CD4-positive, CD25-positive, alpha-beta regulatory T cell (primary cell): ENCODE measurements around the gene FOXN4. TPM values are rescaled to one million over a fixed set of nuclear protein-coding genes. Genes with fewer than 3 reads are reported as not detected.

Source experiments
- ATAC-seq, 2 donors: fragments of 150-1000 bp; cut with Tn5 transposase; one replicate each; pipeline ENCODE4 v1.10.0; 2021; ENCODE audit warnings: low read depth in 2 of 2, moderate number of reproducible peaks in 2 of 2, moderate library complexity in 1 of 2
- DNase-seq, 3 donors: peaks; one replicate each; pipeline versions ENCODE4 v3.0.0 to v3.0.0-alpha.2; 2012 to 2022; ENCODE audit warnings: mixed read lengths in 1 of 3
- H3K27ac ChIP-seq: one replicate; pipeline ENCODE4 v1.7.0; 2013; ENCODE audit warnings: mild to moderate bottlenecking, low read length; ENCODE audit not compliant: insufficient read depth, poor library complexity, severe bottlenecking
- H3K27me3 ChIP-seq: one replicate; pipeline ENCODE4 v1.7.0; 2013; ENCODE audit warnings: low read length; ENCODE audit not compliant: control insufficient read depth, insufficient read depth
- H3K36me3 ChIP-seq: one replicate; pipeline ENCODE4 v1.7.0; 2013; ENCODE audit warnings: mild to moderate bottlenecking, low read length, moderate library complexity; ENCODE audit not compliant: control insufficient read depth, insufficient read depth
- H3K4me1 ChIP-seq: 2 replicates; pipeline ENCODE4 v1.7.0; 2013; ENCODE audit warnings: mild to moderate bottlenecking, low read length; ENCODE audit not compliant: insufficient read depth, control insufficient read depth, poor library complexity, severe bottlenecking
- H3K4me3 ChIP-seq: one replicate; pipeline ENCODE4 v1.7.0; 2013; ENCODE audit warnings: low read depth, mild to moderate bottlenecking, low read length, moderate library complexity
- H3K9me3 ChIP-seq, 2 experiments: 1 replicate in 1 of 2; 2 replicates in 1 of 2; pipeline ENCODE4 v1.7.0; 2013; ENCODE audit warnings: low read length in 2 of 2, mild to moderate bottlenecking in 1 of 2, moderate library complexity in 1 of 2; ENCODE audit not compliant: control insufficient read depth in 2 of 2
- H3K27ac Mint-ChIP-seq, 3 donors: one replicate each; pipeline ENCODE4 v1.8.0; 2020 to 2022; ENCODE audit warnings: mild to moderate bottlenecking in 3 of 3, mixed read lengths in 3 of 3, moderate library complexity in 2 of 3
- H3K27me3 Mint-ChIP-seq: one replicate; pipeline ENCODE4 v1.8.0; 2022; ENCODE audit warnings: mild to moderate bottlenecking, mixed read lengths
- H3K36me3 Mint-ChIP-seq: one replicate; pipeline ENCODE4 v1.8.0; 2020; ENCODE audit warnings: mixed read lengths
- H3K4me1 Mint-ChIP-seq, 4 donors: one replicate each; pipeline ENCODE4 v1.8.0; 2020 to 2022; ENCODE audit warnings: mixed read lengths in 4 of 4, mild to moderate bottlenecking in 1 of 4
- H3K4me3 Mint-ChIP-seq, 4 donors: one replicate each; pipeline ENCODE4 v1.8.0; 2020 to 2022; ENCODE audit warnings: mild to moderate bottlenecking in 4 of 4, mixed read lengths in 4 of 4, moderate library complexity in 3 of 4
- H3K9me3 Mint-ChIP-seq, 7 donors: one replicate each; pipeline ENCODE4 v1.8.0; 2020 to 2022; ENCODE audit warnings: mixed read lengths in 7 of 7, mild to moderate bottlenecking in 3 of 7, moderate library complexity in 2 of 7
- polyA plus RNA-seq, 4 donors: library from polyadenylated mRNA; unstranded; fragments of 300-500 nt; fragmentation: Illumina TruSeq; gene quantifications; one replicate each; pipeline ENCODE4 v1.2.3, GENCODE V29; 2021
- total RNA-seq: library from RNA; stranded (reverse); gene quantifications from one replicate; pipeline ENCODE4 v1.2.3, GENCODE V29; 2022

The FOXN4 gene
- total and polyA plus RNA-seq, 5 donors from 2014 or later = 0.11 TPM; not detected in 4

GRCh38 chr12:109252799-109253198 lies 56.3 kb downstream of the FOXN4 start:
- Histone ChIP-seq H3K9me3 (peaks cover 7 to 11% of the 10 kb centered on the region in 2 experiments), H3K4me1 (no peaks in the 10 kb centered on the region), H3K27ac (no peak overlapping the region), H3K36me3 (peaks cover 2% of the 10 kb centered on the region), H3K27me3 (no peaks in the 10 kb centered on the region), H3K4me3 (no peak overlapping the region)
- peaks cover 0 to 18% (median 8%) of the 10 kb centered on the region in 7 donors for H3K9me3 Mint-ChIP-seq
- no peaks in the 10 kb centered on the region for H3K27me3 Mint-ChIP-seq
- ATAC-seq (no peak), DNase-seq (no peak)
- no peak overlapping the region for H3K4me3 Mint-ChIP-seq
- H3K27ac Mint-ChIP-seq = no peak overlapping the region
- H3K36me3 Mint-ChIP-seq = peaks cover 63% of the 10 kb centered on the region
- H3K4me1 Mint-ChIP-seq = peaks cover 0 to 6% (median 3%) of the 10 kb centered on the region in 4 donors

DNA sequence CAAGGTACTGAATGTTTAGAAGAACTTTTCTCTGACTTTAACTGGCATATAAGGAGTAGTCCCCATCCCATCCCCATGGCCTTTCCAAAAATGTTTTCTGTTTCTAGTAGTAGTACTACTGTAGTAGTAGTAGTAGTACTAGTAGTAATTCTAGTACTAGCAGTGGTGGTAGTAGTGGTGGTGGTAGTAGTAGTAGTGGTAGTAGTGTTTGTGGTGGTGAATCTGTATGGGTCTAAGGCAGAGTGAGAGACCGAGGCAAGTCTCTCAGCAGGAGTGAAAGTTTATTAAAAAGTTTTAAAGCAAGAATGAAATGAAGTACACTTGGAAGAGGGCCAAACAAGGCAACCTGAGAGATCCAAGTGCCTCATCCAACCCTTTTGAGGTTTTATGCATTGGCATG lies 58.6 kb downstream of the FOXN4 start:
- Histone ChIP-seq H3K4me1 (no peaks in the 10 kb centered on the region), H3K36me3 (peaks cover 2% of the 10 kb centered on the region), H3K9me3 (peaks cover 7 to 11% of the 10 kb centered on the region in 2 experiments), H3K27ac (no peak overlapping the region), H3K4me3 (no peak overlapping the region), H3K27me3 (no peaks in the 10 kb centered on the region)
- Mint-ChIP-seq H3K4me1 (peaks cover 0 to 6% (median 3%) of the 10 kb centered on the region in 4 donors), H3K9me3 (peaks cover 0 to 18% (median 8%) of the 10 kb centered on the region in 7 donors), H3K27me3 (no peaks in the 10 kb centered on the region), H3K4me3 (no peak overlapping the region), H3K27ac (no peak overlapping the region), H3K36me3 (peaks cover 60% of the 10 kb centered on the region)
- DNase-seq (no peak), ATAC-seq (no peak)

- DNase-seq (no peak), ATAC-seq (no peak)
- Mint-ChIP-seq H3K27me3 (no peaks in the 10 kb centered on the region), H3K36me3 (peaks cover 47% of the 10 kb centered on the region), H3K27ac (no peak overlapping the region), H3K9me3 (peaks cover 0 to 7% (median 2%) of the 10 kb centered on the region in 7 donors), H3K4me1 (peaks cover 0 to 6% (median 3%) of the 10 kb centered on the region in 4 donors), H3K4me3 (no peak overlapping the region)
- Histone ChIP-seq H3K9me3 (no peaks in the 10 kb centered on the region), H3K4me3 (no peak overlapping the region), H3K27me3 (no peaks in the 10 kb centered on the region), H3K27ac (no peak overlapping the region), H3K36me3 (peaks cover under 1% of the 10 kb centered on the region), H3K4me1 (no peaks in the 10 kb centered on the region)
Measured at GRCh38 chr12:109247831-109248654, 61.0 kb downstream of the FOXN4 start.

GRCh38 chr12:109246221-109246620 lies 62.9 kb downstream of the FOXN4 start:
- H3K27ac ChIP-seq = no peak overlapping the region
- no peak for ATAC-seq
- H3K9me3 ChIP-seq = no peaks in the 10 kb centered on the region
- no peaks in the 10 kb centered on the region for H3K27me3 ChIP-seq
- Mint-ChIP-seq H3K9me3 (peaks cover 0 to 4% (median 0%) of the 10 kb centered on the region in 7 donors), H3K4me1 (peaks cover 0 to 6% (median under 1%) of the 10 kb centered on the region in 4 donors), H3K36me3 (peaks cover 45% of the 10 kb centered on the region), H3K27me3 (no peaks in the 10 kb centered on the region), H3K27ac (no peak overlapping the region), H3K4me3 (no peak overlapping the region)
- no peak for DNase-seq
- H3K4me3 ChIP-seq = no peak overlapping the region
- H3K36me3 ChIP-seq = peaks cover 18% of the 10 kb centered on the region
- H3K4me1 ChIP-seq = no peaks in the 10 kb centered on the region

DNA sequence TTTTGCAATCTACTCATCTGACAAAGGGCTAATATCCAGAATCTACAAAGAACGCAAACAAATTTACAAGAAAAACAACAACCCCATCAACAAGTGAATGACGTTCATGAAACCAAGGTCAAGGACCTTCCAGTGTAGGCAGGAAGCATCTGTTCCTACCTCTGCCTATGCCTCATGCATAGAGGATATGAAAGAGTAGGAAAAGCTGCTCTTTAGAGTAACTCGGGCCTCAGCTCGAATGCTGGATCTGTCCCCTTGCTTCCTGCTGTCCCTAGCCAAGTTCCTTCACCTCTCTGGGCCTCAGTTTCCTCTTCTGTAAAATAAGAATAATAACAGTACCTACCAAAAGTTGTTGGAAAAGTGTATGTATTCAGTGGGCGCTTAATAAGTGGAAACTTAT lies 65.0 kb downstream of the FOXN4 start:
- Histone ChIP-seq H3K4me3 (no peak overlapping the region), H3K36me3 (peaks cover 27% of the 10 kb centered on the region), H3K9me3 (no peaks in the 10 kb centered on the region), H3K4me1 (no peaks in the 10 kb centered on the region), H3K27ac (no peak overlapping the region), H3K27me3 (no peaks in the 10 kb centered on the region)
- Mint-ChIP-seq H3K27ac (no peak overlapping the region), H3K9me3 (peaks cover 0 to 1% (median 0%) of the 10 kb centered on the region in 7 donors), H3K27me3 (no peaks in the 10 kb centered on the region), H3K36me3 (peaks cover 38% of the 10 kb centered on the region), H3K4me1 (no peaks in the 10 kb centered on the region), H3K4me3 (no peak overlapping the region)
- no peak for ATAC-seq
- DNase-seq = no peak

DNA sequence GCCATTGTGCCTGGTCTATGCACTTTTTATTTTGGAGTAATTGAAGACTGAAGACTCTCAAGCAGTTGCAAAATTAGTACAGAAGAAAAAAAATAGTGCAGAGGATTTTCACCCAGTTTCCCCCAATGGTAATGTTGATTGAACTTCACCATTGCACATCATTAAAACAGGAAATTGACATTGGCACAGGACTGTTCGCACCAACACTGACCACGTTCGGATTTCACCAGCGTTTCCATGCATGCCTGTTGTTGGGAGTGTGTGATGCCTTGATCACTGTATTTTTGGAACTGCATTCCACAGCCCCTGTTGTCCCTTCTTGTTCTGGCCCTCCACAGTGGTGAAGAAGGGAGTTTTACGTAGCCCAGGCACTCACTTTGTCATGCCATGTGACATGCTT lies 67.1 kb downstream of the FOXN4 start:
- DNase-seq = no peak
- no peaks in the 10 kb centered on the region for H3K27me3 Mint-ChIP-seq
- Histone ChIP-seq H3K27ac (no peak overlapping the region), H3K36me3 (peaks cover 35% of the 10 kb centered on the region), H3K27me3 (no peaks in the 10 kb centered on the region), H3K9me3 (no peaks in the 10 kb centered on the region), H3K4me3 (no peak overlapping the region), H3K4me1 (no peaks in the 10 kb centered on the region)
- peaks cover 40% of the 10 kb centered on the region for H3K36me3 Mint-ChIP-seq
- H3K4me3 Mint-ChIP-seq = no peak overlapping the region
- H3K4me1 Mint-ChIP-seq = no peaks in the 10 kb centered on the region
- no peak overlapping the region for H3K27ac Mint-ChIP-seq
- ATAC-seq = no peak
- no peaks in the 10 kb centered on the region for H3K9me3 Mint-ChIP-seq

- H3K4me3 ChIP-seq = no peak overlapping the region
- DNase-seq = no peak
- no peaks in the 10 kb centered on the region for H3K4me1 Mint-ChIP-seq
- H3K9me3 Mint-ChIP-seq = no peaks in the 10 kb centered on the region
- H3K36me3 ChIP-seq = peaks cover 40% of the 10 kb centered on the region
- no peak for ATAC-seq
- H3K27ac Mint-ChIP-seq = no peak overlapping the region
- no peaks in the 10 kb centered on the region for H3K4me1 ChIP-seq
- no peaks in the 10 kb centered on the region for H3K9me3 ChIP-seq
- no peaks in the 10 kb centered on the region for H3K27me3 Mint-ChIP-seq
- peaks cover 35% of the 10 kb centered on the region for H3K36me3 Mint-ChIP-seq
- no peak overlapping the region for H3K27ac ChIP-seq
- H3K4me3 Mint-ChIP-seq = no peak overlapping the region
- no peaks in the 10 kb centered on the region for H3K27me3 ChIP-seq
Measured at GRCh38 chr12:109240365-109240764, 68.7 kb downstream of the FOXN4 start.

- Mint-ChIP-seq H3K27ac (peak overlapping the region in 1 of 3 donors; percentile 31), H3K9me3 (no peaks in the 10 kb centered on the region), H3K4me1 (no peaks in the 10 kb centered on the region), H3K36me3 (peaks cover 40% of the 10 kb centered on the region), H3K4me3 (no peak overlapping the region), H3K27me3 (no peaks in the 10 kb centered on the region)
- H3K9me3 ChIP-seq = no peaks in the 10 kb centered on the region
- DNase-seq = no peak
- H3K4me1 ChIP-seq = no peaks in the 10 kb centered on the region
- no peak overlapping the region for H3K4me3 ChIP-seq
- no peaks in the 10 kb centered on the region for H3K27me3 ChIP-seq
- H3K36me3 ChIP-seq = peaks cover 42% of the 10 kb centered on the region
- no peak overlapping the region for H3K27ac ChIP-seq
- no peak for ATAC-seq
Measured at GRCh38 chr12:109239691-109240090, 69.4 kb downstream of the FOXN4 start.
